ENCODE measurements around the gene B3GALT5.
"Not testable (repeated sequence)": the region's sequence is repeated elsewhere in the genome, so short reads cannot be mapped to it uniquely, and the experiment has no call there.

The B3GALT5 gene

GRCh38 chr21:39666681-39667315, 54.1 kb downstream of the B3GALT5 start:
- no peak for DNase-seq (ENCODE audit: low read depth)

GRCh38 chr21:39667353-39667891, 54.7 kb downstream of the B3GALT5 start:
- no peak for DNase-seq (ENCODE audit: low read depth)

GRCh38 chr21:39668369-39668768, 55.6 kb downstream of the B3GALT5 start:
- DNase-seq (ENCODE audit: low read depth): no peak

GRCh38 chr21:39669485-39669884, 56.7 kb downstream of the B3GALT5 start:
- no peak for DNase-seq (ENCODE audit: low read depth)

DNA sequence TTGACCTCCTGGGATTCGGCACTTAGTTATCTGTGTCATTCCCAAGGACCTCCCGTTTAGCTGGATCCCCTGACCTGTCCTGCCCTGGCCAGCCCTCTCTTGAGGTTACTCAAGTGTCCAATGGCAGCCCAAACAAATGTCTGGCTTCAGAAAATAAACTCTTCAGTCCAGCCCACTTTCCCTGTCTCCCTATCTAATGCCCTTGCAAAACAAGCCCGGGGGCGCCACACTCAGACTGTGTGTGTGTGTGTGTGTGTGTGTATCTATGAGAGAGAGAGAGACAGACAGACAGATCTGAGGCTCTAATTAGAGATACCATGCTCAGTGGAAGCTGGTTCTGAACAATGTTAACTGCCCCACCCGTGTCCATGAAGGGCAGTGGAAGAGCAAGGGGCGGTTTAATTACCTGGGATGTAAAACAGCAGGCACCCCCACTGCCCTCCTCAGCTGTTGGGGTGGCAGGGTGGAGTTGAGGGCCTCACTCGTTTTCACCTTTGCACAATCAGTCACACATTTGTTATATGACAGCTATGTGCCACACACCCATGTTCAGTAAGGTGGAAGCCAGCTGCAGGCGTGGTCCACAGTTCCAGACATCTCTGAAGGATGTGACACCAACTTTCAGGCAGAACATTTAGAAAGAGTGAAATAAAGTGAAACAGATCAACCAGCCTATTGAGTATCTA, 57.4 kb downstream of the B3GALT5 start:
- DNase-seq (ENCODE audit: low read depth): no peak

DNA sequence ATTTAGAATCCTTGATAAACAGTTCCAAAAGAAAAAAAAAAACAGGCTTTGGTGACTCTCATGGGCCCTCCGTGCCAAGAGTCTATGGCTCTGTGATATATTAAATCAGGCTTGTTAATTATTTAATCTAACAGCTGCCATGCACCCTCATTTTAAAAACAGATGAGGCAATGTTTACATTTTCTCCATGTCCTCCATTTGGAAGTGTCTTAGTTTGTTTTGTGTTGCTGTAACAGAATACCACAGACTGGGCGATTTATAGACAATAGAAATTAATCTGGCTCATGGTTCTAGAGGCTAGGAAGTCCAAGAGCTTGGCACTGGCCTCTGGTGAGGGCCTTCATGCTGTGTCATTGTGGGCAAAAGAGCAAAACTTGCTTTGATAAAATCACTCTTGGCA, 58.0 kb downstream of the B3GALT5 start:
- no peak for DNase-seq (ENCODE audit: low read depth)

DNA sequence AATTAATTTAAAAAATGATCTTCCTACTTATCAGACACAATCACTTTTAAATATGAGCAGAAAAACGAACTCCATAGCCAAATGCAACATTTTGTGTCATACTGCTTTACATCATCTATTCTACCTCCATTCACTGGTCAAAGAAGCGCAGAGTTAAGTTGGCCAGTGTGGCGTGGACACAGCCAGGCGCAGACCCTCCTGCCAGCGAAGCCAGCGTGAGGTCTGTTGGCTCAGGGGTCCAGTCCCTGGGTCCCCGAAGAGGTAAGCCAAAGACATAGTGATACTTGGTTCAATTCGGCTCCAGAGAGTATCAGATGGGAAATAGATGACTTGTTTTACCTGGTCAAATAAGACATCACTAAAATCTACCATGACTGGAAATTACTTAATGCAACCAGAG, 59.2 kb downstream of the B3GALT5 start:
- DNase-seq (ENCODE audit: low read depth): no peak

DNA sequence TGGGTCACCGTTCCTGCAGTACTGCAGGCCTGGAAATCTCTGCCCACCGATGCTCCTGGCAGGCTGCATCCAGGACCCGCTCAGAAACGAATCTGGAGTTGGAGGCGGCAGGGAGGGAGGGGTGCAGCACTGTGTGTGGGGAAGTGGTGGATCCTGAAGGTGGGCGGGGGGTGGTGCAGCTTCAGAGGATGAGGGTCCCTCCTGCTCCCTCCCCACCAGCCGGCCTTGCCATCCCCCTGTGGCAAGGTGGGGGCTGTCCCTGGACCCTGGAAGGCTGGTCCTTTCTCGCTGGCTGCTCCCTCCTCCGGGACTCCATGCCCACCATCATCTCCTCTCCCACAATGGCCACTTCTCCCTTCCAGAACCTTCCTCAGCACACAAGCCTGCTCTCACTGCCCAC, 60.4 kb downstream of the B3GALT5 start:
- no peak for DNase-seq (ENCODE audit: low read depth)

DNA sequence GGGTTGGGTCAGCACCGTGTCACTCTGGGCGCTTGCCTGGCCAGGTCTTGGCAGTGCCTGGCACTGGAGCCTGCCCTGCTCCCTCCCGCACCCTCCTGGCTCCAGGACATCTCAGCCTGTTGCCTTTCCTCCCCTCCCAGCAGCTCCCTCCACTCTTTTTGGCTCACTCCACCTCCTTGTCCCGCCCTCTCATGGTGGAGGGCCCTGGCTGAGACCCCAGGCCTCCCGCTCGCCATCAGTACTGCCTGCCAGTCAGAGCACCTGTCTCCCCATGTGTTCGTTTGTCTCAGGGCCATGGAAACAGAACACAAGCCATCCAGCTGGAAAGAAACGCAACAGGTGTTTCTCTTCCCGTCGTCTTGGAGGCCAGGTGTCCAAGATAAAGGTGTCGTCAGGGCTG, 61.0 kb downstream of the B3GALT5 start:
- DNase-seq (ENCODE audit: low read depth): no peak

GRCh38 chr21:39674801-39675200, 62.1 kb downstream of the B3GALT5 start:
- DNase-seq (ENCODE audit: low read depth): no peak

DNA sequence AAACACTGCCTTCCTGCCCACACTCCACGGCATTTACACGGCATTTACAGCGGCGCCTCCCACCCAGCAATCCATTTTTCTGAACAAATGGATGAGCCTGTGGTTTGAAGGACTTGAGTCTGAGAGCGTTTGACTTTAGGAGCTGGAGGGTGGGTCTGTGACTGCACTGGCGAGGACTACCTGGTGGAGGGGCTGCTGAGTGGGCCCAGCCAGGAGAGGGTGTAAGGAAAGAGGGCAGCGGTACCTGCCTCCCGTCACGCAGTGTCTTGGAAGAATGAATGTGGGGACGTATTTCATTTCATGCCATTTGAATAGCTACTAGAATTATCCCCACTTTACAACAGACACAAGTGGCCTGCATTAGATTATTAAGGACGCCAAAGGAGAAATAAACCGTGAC, 62.9 kb downstream of the B3GALT5 start:
- DNase-seq (ENCODE audit: low read depth): no peak

- DNase-seq (ENCODE audit: low read depth): no peak
These were observed 63.4 kb downstream of the B3GALT5 start for GRCh38 chr21:39675993-39676661.

- no peak for DNase-seq (ENCODE audit: low read depth)
These were observed 67.5 kb downstream of the B3GALT5 start for GRCh38 chr21:39680216-39680615.

- no peak for DNase-seq (ENCODE audit: low read depth)
These were observed 68.5 kb downstream of the B3GALT5 start for GRCh38 chr21:39681257-39681656.

- no peak for DNase-seq (ENCODE audit: low read depth)
These were observed 69.1 kb downstream of the B3GALT5 start for GRCh38 chr21:39681845-39682244.

DNA sequence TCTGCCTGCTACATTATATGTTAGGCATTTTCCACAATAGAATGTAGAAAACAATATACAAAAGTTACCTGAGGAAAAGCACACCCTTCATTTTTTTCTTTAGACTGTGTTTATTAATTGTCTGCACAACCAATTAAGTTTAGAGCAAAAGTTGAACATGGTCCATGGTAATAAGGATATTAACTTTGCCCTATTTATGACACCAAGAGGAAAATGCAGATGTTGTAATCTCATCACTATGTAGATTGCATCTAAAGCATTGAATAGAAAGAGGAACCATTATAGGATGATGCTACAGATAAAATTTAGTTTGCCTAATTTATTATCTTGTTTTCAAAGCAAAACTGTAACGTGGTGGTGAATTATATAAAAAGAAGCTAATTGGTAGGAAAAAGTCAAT, 72.5 kb downstream of the B3GALT5 start:
- no peak for DNase-seq (ENCODE audit: low read depth)

GRCh38 chr21:39685991-39686390, 73.3 kb downstream of the B3GALT5 start:
- DNase-seq (ENCODE audit: low read depth): no peak

GRCh38 chr21:39686646-39687468, 74.1 kb downstream of the B3GALT5 start:
- no peak for DNase-seq (ENCODE audit: low read depth)

DNA sequence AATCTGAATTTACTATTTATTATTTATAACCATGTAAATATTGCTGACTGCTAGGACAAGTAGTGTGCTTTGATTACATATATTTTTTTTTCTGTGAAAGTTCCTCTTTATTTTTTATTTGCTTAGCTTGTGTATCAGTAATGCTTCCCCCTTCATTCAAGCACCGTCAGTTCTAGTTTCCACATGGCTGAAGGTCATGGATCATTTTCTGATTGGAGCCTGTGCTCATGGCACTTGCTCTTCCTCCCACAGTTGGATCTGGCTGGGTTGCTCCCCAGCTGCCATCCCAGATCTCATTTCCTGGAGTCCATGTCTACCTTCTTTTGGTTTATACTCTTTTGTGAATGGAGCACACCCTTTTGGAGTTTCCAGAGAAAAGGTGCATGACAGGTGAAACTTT, 75.3 kb downstream of the B3GALT5 start:
- DNase-seq (ENCODE audit: low read depth): no peak

- not testable (repeated sequence) for DNase-seq (ENCODE audit: low read depth)
These were observed 77.1 kb downstream of the B3GALT5 start for GRCh38 chr21:39689860-39690259.

GRCh38 chr21:39690454-39690853, 77.7 kb downstream of the B3GALT5 start:
- DNase-seq (ENCODE audit: low read depth): no peak

DNA sequence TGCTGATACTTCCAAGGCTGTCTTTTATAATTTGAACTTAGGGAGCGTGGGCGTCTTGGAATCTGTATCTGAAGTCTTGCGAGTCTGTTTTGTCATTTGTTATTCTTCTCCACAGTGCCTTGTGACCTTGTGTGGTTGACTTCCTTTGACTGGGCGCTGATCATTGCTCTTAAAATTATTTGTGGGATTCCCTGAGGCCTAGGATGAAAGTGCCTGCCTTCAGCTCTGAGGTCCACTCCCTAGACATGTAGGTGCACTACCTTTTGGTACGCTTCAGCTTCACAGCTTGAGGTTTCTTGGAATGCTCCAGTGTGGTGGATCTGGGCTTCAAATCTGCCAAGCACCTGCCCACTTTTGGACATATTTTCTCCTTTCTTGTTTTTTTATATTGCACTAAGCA, 82.0 kb downstream of the B3GALT5 start:
- no peak for DNase-seq (ENCODE audit: low read depth)

Data from fibroblast of gingiva (primary cell).